Memory B cell (primary cell): Measurements from ENCODE around the gene DTX3L.
A peak's percentile ranks its signal among the peaks of the same experiment; 100 is the strongest.

Experiments
- ATAC-seq: fragments of 150-1000 bp; cut with Tn5 transposase; 2 replicates; pipeline ENCODE4 v1.10.0; 2021; ENCODE audit warnings: low read depth, mild to moderate bottlenecking, moderate library complexity
- DNase-seq, 2 donors: peaks; one replicate each; pipeline ENCODE4 v3.0.0; 2022; ENCODE audit warnings: low spot score in 2 of 2
- H3K27ac Mint-ChIP-seq: one replicate; pipeline ENCODE4 v1.8.0; 2022; ENCODE audit warnings: mild to moderate bottlenecking, moderate library complexity, mixed read lengths
- H3K27me3 Mint-ChIP-seq: one replicate; pipeline ENCODE4 v1.8.0; 2022; ENCODE audit warnings: mixed read lengths
- H3K36me3 Mint-ChIP-seq: one replicate; pipeline ENCODE4 v1.8.0; 2022; ENCODE audit warnings: mild to moderate bottlenecking, mixed read lengths
- H3K4me1 Mint-ChIP-seq: one replicate; pipeline ENCODE4 v1.8.0; 2022; ENCODE audit warnings: mixed read lengths
- H3K4me3 Mint-ChIP-seq: one replicate; pipeline ENCODE4 v1.8.0; 2022; ENCODE audit warnings: mild to moderate bottlenecking, moderate library complexity, mixed read lengths
- H3K9me3 Mint-ChIP-seq: one replicate; pipeline ENCODE4 v1.8.0; 2022; ENCODE audit warnings: mixed read lengths

Gene DTX3L

GRCh38 chr3:122603056-122603455 is 38.9 kb downstream of the DTX3L start:
- ATAC-seq (no peak), DNase-seq (no peak)
- H3K27me3 Mint-ChIP-seq = no peaks in the 10 kb centered on the region
- peaks cover 27% of the 10 kb centered on the region for H3K36me3 Mint-ChIP-seq
- H3K4me3 Mint-ChIP-seq = no peak overlapping the region
- H3K27ac Mint-ChIP-seq = peak overlapping the region; percentile 16
- no peaks in the 10 kb centered on the region for H3K9me3 Mint-ChIP-seq
- peaks cover 33% of the 10 kb centered on the region for H3K4me1 Mint-ChIP-seq

GRCh38 chr3:122606330-122606729 is 42.2 kb downstream of the DTX3L start:
- H3K36me3 Mint-ChIP-seq = peaks cover 38% of the 10 kb centered on the region

GRCh38 chr3:122608916-122609315 is 44.8 kb downstream of the DTX3L start:
- Mint-ChIP-seq H3K27me3 (no peaks in the 10 kb centered on the region), H3K9me3 (no peaks in the 10 kb centered on the region), H3K27ac (peak overlapping the region; percentile 33), H3K4me1 (peaks cover 18% of the 10 kb centered on the region), H3K4me3 (no peak overlapping the region), H3K36me3 (peaks cover 40% of the 10 kb centered on the region)
- ATAC-seq = no peak
- no peak for DNase-seq

More at GRCh38 chr3:122606330-122606729, 42.2 kb downstream of the DTX3L start:
- H3K9me3 Mint-ChIP-seq = no peaks in the 10 kb centered on the region
- DNase-seq (no peak), ATAC-seq (no peak)
- peaks cover 25% of the 10 kb centered on the region for H3K4me1 Mint-ChIP-seq
- no peaks in the 10 kb centered on the region for H3K27me3 Mint-ChIP-seq
- H3K27ac Mint-ChIP-seq = peak overlapping the region; percentile 76
- H3K4me3 Mint-ChIP-seq = no peak overlapping the region

GRCh38 chr3:122609798-122610559 is 45.8 kb downstream of the DTX3L start:
- Mint-ChIP-seq H3K36me3 (peaks cover 40% of the 10 kb centered on the region), H3K27ac (peak overlapping the region; percentile 62), H3K27me3 (no peaks in the 10 kb centered on the region), H3K4me1 (peaks cover 18% of the 10 kb centered on the region), H3K4me3 (no peak overlapping the region), H3K9me3 (no peaks in the 10 kb centered on the region)
- peak; percentile 38 for ATAC-seq
- DNase-seq = no peak

GRCh38 chr3:122612696-122613095 is 48.6 kb downstream of the DTX3L start:
- H3K36me3 Mint-ChIP-seq = peaks cover 43% of the 10 kb centered on the region
- H3K4me3 Mint-ChIP-seq = no peak overlapping the region
- H3K27ac Mint-ChIP-seq = no peak overlapping the region
- ATAC-seq = no peak
- no peaks in the 10 kb centered on the region for H3K9me3 Mint-ChIP-seq
- H3K27me3 Mint-ChIP-seq = no peaks in the 10 kb centered on the region
- peaks cover 24% of the 10 kb centered on the region for H3K4me1 Mint-ChIP-seq
- no peak for DNase-seq

GRCh38 chr3:122615303-122615702 is 51.2 kb downstream of the DTX3L start:
- ATAC-seq = no peak
- Mint-ChIP-seq H3K27ac (peak overlapping the region; percentile 55), H3K4me3 (no peak overlapping the region), H3K36me3 (peaks cover 41% of the 10 kb centered on the region), H3K27me3 (no peaks in the 10 kb centered on the region), H3K4me1 (peaks cover 26% of the 10 kb centered on the region), H3K9me3 (no peaks in the 10 kb centered on the region)
- DNase-seq = no peak

- DNase-seq (no peak), ATAC-seq (no peak)
- Mint-ChIP-seq H3K36me3 (peaks cover 41% of the 10 kb centered on the region), H3K4me1 (peaks cover 55% of the 10 kb centered on the region), H3K27ac (peak overlapping the region; percentile 84), H3K4me3 (no peak overlapping the region), H3K9me3 (peaks cover 3% of the 10 kb centered on the region), H3K27me3 (no peaks in the 10 kb centered on the region)
These were observed 54.5 kb downstream of the DTX3L start for GRCh38 chr3:122618614-122619013.

- no peak for ATAC-seq
- H3K36me3 Mint-ChIP-seq = peaks cover 42% of the 10 kb centered on the region
- H3K4me1 Mint-ChIP-seq = peaks cover 58% of the 10 kb centered on the region
- peak overlapping the region; percentile 84 for H3K27ac Mint-ChIP-seq
- DNase-seq = no peak
- peaks cover 3% of the 10 kb centered on the region for H3K9me3 Mint-ChIP-seq
- H3K27me3 Mint-ChIP-seq = no peaks in the 10 kb centered on the region
- H3K4me3 Mint-ChIP-seq = no peak overlapping the region
These were observed 54.9 kb downstream of the DTX3L start for GRCh38 chr3:122619040-122619439.

- peaks cover 55% of the 10 kb centered on the region for H3K4me1 Mint-ChIP-seq
These were observed 56.3 kb downstream of the DTX3L start for GRCh38 chr3:122620399-122620798.

GRCh38 chr3:122621112-122621511 is 57.0 kb downstream of the DTX3L start:
- DNase-seq (no peak), ATAC-seq (peak; percentile 59)
- Mint-ChIP-seq H3K4me1 (peaks cover 55% of the 10 kb centered on the region), H3K27me3 (no peaks in the 10 kb centered on the region), H3K4me3 (peak overlapping the region; percentile 54), H3K9me3 (peaks cover 3% of the 10 kb centered on the region), H3K36me3 (peaks cover 40% of the 10 kb centered on the region), H3K27ac (peak overlapping the region; percentile 91)

More at GRCh38 chr3:122620399-122620798, 56.3 kb downstream of the DTX3L start:
- peaks cover 40% of the 10 kb centered on the region for H3K36me3 Mint-ChIP-seq
- peak overlapping the region; percentile 3 for H3K4me3 Mint-ChIP-seq
- peaks cover 3% of the 10 kb centered on the region for H3K9me3 Mint-ChIP-seq
- ATAC-seq (no peak), DNase-seq (no peak)
- H3K27ac Mint-ChIP-seq = peak overlapping the region; percentile 91
- H3K27me3 Mint-ChIP-seq = no peaks in the 10 kb centered on the region

- Mint-ChIP-seq H3K4me3 (no peak overlapping the region), H3K27ac (peak overlapping the region; percentile 91), H3K36me3 (peaks cover 50% of the 10 kb centered on the region), H3K27me3 (no peaks in the 10 kb centered on the region), H3K9me3 (peaks cover 3% of the 10 kb centered on the region), H3K4me1 (peaks cover 47% of the 10 kb centered on the region)
- ATAC-seq = peak; percentile 67
- no peak for DNase-seq
These were observed 59.1 kb downstream of the DTX3L start for GRCh38 chr3:122623031-122623829.
